CD4-positive, alpha-beta T cell treated with Interleukin-21 for 1 hour (primary cell): ENCODE data around the gene ATG7.

Experiments used
- DNase-seq: peaks from one replicate; pipeline ENCODE4 v3.0.0-alpha.2; 2020

The ATG7 gene

GRCh38 chr3:11602239-11602840 lies 330.1 kb downstream of the ATG7 start:
- no peak for DNase-seq

GRCh38 chr3:11602886-11603527 lies 330.8 kb downstream of the ATG7 start:
- DNase-seq: no peak

GRCh38 chr3:11603628-11604027 lies 331.4 kb downstream of the ATG7 start:
- no peak for DNase-seq

GRCh38 chr3:11604139-11604892 lies 332.1 kb downstream of the ATG7 start:
- DNase-seq: no peak

GRCh38 chr3:11605398-11605797 lies 333.2 kb downstream of the ATG7 start:
- no peak for DNase-seq

GRCh38 chr3:11606090-11606784 lies 334.0 kb downstream of the ATG7 start:
- no peak for DNase-seq

GRCh38 chr3:11606865-11607440 lies 334.8 kb downstream of the ATG7 start:
- DNase-seq: no peak
